Effector CD8-positive, alpha-beta T cell (primary cell): ENCODE measurements around the gene GNB3.

Source experiments
- DNase-seq: peaks from one replicate; lab custom pipeline; 2025; lab: John Stamatoyannopoulos, UW
- total RNA-seq, 4 experiments: gene quantifications; one replicate each; lab custom pipeline; 2026; lab: John Stamatoyannopoulos, UW

Gene GNB3
- 0 to 0.85 (median 0.45) reads per million in 4 experiments for total RNA-seq

DNA sequence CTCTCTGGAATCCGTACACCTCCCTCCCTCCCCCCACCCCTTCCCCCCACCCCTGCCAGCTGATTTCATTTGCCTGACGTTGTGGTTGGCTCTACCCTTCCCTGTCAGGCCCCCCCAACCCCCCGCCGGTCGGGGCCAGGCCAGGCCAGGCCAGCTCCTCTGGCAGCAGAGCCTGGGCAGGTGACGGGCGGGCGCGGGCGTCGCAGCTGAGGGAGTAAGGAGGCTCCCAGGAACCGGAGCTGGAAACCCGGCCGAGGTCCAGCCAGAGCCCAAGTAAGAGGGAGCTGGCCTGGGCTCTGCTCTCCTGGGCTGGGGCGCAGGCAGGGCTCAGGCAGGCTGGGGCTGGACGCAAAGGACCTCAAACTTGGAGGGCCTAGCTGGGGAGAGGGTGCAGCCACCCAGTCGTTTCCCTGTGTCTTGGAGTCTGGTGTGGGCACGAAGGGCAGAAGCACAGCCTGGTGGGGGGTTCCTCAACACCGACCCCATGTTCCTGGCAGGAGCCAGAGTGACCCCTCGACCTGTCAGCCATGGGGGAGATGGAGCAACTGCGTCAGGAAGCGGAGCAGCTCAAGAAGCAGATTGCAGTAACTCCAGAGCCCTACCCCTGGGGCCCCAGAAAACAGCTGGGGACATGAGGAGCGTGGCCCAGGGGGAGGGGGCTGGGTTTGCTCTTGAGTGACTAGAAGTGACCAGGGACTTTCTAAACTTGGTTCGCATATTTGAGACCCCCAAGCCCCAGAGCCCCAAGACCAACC lies at the start of gene GNB3:
TSS of gene GNB3 (plus strand) at position 165 of the 755 bp plus-strand sequence. CDS start at position 528, 363 bp downstream.
- no peak for DNase-seq

DNA sequence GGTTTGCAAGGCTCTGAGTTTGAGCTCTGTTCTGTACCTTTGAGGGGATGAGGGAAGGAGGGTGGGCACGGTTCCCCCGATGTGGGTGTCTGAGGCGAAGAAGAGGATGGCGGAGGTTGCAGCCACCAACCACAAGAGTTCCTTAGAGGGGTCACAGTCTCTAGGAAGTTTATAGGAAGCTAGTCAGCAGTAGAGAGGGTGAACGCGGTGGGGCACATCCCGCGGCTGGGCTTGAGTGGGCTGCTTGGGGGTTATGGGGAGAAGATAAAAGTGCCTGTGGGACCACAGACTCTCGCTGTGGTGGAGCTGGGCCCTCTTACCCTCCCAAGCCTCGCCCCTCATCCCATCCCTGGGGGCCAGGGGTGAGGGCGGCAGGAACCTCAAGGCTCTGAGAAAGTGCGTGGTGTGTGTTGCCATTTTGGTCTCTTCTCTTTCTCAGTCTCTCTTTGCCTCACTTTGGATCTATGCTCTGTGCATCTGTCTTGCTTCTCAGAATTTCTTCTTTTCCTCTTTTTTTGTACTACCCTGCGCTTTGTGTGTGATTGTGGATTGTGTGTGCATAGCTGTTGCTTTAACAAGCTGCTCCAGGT lies 48.7 kb upstream of the GNB3 start:
- no peak for DNase-seq

DNA sequence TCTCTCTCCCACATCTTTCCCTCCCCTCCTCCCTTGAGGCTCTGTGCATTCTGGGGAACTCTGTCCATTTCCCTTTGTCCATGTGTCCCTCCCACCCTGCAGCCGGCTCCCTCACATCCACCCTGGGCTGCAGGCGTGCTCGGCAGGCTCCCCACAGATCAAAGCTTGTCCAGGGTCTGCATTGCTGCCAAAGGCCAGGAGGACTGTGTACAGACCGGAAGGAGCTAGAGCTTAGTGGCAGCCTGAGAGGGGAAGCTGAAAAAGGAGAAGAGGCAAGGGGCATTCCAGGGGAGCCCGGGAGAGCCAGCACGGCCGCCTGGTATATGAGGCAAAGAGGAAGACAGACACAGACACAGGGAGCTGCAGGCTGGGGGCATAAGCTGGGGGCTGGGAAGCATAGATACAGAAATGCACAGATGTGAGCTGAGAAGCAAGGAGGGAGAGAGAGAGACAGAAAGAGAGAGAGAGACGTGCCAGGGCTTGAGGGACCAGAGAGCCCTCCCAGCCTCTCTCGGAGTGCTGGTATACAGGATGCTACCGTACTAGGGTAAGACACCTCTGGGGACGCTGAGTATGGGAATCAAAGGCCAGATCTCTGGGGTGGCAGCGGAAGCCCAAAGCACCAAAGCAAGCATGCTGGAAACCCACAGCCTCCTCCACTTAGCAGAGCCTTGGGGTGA lies 48.1 kb upstream of the GNB3 start:
- no peak for DNase-seq

DNA sequence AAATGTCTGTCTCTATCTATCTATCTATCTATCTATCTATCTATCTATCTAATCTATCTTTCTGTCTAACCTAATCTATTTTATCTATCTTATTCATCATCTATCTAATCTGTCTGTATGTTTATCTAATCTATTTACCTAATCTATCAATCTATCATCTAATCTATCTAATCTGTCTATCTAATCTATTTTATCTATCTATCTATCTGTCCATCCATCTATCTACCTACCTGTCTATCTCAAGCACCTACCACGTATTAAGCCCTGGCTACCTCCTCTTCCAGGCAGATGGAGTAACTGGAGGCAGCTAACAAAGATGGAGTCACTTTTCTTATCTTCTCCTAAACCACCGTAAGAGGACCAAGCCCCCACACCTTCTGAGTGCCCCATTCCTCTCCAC lies 45.6 kb upstream of the GNB3 start:
- no peak for DNase-seq

DNA sequence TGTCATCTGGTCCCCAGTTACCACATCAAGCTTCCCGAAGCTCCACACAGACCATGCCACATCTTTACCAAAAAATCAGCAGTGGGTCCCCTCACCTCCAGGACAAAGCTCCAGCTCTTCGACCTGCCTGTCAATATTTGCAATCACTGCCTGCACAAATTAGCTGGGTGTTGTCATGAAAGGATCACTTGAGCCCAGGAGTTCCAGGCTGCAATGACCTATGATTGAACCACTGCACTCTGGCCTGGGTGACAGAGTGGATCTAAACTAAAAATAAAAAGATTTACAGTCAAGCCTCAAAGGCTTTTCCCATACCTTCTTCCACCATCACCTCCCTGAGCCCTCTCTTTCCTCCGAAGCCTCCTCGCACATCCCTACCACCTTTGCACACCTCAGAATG lies 44.1 kb upstream of the GNB3 start:
- DNase-seq = no peak

DNA sequence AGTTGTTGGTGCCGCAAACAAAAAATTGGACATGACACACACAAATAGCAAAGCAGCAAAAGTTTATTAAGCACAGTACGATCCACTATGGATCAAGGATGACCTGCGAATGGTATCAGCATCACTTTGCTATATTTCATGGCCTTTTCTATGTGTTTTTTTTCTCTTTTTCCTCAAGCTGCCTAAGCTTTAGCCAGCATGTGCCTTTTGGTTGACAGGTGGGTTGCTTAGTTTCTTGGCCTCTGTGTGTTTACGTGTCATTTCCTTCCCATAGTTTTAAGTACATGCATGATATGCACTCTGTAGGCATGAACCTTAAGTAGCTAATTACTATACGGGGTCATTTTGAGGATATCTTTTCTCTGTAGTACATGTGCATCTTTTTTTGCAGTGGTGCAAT lies 41.6 kb upstream of the GNB3 start:
- DNase-seq = no peak

DNA sequence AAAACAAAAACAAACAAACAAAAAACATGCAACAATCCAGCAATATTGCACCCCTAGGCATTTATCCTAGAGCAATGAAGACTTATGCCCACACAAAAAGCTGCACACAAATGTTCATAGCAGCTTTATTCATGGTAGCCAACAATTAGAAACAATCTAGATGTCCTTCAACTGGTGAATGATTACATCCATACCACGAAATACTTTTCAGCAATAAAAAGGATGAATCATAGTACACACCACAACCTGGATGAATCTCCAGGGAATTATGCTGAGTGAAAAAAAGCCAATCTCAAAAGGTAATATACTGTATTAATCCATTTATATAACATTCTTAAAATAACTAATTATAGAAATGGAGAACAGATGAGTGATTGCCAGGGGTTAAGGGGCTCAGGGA lies 33.6 kb upstream of the GNB3 start:
- no peak for DNase-seq

DNA sequence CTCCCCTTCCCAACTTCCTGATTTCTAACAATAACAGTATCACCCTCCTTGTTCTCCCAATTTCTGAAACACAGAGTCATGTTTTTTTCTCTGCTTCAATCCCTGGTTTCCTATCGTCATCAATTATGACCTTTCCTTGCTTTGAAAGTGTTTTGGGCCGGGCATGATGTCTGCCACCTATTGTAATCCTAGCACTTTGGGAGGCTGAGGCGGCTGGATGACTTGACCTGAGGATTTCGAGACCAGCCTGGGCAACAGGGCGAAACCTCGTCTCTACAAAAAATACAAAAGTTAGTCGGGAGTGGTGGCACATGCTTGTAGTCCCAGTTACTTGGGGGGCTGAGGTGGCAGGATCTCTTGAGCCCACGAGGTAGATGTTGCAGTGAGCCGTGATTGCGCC lies 31.7 kb upstream of the GNB3 start:
- DNase-seq = no peak

DNA sequence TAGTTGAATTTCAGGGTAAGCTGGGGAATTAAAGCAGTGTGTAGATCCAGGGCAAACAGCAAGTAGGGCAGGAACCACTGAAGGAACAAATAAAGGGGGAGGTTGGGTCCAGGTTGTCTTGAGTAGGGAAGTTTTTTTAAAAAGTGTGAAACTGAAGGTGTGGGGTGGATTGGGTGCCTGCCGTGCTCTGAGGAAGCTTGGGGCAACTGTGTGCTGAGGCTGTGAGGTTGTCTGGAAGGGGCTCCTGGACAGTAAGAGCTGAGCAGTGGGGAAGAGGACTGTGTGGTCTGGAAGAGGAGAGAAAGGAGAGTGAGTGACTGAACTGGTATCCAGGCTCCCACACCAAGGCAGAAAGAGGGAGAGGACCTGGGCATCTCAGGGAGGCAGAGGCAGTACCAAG lies 30.0 kb upstream of the GNB3 start:
- no peak for DNase-seq

DNA sequence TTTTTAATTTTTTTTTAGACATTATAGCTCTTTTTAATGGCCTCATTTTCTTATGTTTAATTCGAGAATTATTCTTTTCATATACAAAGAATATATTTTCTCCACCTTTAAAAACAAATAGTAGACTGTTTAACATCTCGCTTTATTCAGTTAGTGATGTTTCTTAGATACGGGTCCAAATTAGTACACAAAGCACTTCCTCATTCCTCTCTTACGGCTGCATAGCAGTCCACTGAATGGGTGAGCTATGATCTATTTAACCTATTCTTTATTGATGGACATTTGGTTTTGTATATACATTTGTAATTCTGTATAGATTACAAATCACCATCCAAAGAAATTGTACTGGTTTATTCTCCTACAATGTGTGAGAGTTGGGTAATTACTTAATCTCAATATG lies 27.4 kb upstream of the GNB3 start:
- no peak for DNase-seq

DNA sequence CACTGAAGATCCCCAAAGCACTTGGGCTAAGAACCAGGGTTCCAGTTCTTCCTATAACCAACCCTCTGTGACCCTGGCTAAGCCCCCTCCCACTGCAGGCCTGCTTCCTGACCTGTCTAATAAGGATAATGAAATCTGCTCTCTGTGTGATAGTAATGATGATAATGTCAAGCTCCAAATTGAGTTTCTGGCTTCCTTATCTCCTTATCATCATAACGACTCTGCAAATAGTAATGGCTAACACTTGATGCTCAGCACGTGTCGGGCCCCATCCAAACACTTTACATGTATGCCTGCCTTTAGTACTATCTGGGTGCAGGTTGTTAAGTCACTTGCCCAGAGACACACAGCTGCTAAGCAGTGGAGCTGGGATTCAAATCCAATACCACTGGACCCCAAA lies 24.1 kb upstream of the GNB3 start:
- DNase-seq = no peak

DNA sequence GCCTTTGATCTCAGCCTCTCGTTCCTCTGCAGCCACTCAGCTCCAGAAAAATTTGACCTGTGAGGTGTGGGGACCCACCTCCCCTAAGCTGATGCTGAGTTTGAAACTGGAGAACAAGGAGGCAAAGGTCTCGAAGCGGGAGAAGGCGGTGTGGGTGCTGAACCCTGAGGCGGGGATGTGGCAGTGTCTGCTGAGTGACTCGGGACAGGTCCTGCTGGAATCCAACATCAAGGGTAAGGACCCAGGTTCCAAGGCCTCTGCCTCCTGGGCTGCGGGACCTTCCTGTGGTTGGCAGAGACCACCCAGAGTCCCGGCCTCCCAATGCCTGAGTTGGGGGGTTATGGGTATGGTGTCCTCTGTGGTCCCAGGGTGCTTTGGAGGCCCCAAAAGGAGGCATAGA lies 23.6 kb upstream of the GNB3 start:
- DNase-seq = no peak

DNA sequence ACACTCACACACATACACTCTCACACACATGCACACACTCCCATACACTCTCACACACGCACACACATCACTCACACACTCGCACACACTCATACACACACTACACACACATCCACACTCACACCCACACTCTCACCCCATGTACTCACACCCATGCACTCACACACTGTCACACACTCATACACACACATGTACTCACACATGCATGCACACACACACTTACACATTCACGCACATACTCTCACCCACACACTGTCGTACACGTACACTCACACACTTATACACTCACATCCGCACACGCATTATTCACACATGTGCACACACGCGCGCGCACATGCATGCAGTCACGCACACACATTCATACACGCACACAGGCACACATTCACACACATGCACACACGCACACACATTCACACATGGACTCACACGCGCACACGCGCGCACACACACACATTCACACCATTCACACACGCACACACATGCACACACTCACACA lies 23.0 kb upstream of the GNB3 start:
- DNase-seq = no peak

DNA sequence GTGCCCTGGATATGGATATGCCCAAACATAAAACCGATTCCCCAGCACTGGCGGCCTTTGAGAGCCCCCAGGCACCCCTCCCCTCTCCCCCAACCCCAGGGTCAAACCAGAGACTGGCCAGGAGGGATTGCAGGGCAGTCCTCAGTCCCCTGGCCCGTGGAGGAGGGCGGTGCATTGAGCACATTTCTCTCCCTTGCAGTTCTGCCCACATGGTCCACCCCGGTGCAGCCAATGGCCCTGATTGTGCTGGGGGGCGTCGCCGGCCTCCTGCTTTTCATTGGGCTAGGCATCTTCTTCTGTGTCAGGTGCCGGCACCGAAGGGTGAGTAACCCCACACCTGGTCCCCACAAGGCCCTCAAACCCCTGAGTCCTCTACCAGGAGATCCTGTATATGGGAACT lies 22.5 kb upstream of the GNB3 start:
- DNase-seq = no peak

DNA sequence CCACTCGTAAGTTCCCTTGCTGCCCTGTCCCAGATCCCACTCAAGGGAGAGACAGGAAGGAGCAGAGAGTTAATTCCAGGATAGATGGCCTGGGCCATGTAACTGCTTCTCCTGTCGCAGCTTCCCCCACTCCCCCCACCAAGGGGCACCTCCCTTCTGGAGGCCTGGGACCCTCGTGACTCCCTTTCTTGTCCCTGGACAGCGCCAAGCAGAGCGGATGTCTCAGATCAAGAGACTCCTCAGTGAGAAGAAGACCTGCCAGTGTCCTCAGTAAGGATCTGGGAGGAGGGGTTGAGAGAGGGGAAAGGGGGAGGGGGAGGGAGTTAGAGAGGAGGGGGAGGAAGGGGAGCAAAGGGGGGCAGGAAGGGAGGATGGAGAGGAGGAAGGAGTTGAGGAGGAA lies 22.1 kb upstream of the GNB3 start:
- no peak for DNase-seq

DNA sequence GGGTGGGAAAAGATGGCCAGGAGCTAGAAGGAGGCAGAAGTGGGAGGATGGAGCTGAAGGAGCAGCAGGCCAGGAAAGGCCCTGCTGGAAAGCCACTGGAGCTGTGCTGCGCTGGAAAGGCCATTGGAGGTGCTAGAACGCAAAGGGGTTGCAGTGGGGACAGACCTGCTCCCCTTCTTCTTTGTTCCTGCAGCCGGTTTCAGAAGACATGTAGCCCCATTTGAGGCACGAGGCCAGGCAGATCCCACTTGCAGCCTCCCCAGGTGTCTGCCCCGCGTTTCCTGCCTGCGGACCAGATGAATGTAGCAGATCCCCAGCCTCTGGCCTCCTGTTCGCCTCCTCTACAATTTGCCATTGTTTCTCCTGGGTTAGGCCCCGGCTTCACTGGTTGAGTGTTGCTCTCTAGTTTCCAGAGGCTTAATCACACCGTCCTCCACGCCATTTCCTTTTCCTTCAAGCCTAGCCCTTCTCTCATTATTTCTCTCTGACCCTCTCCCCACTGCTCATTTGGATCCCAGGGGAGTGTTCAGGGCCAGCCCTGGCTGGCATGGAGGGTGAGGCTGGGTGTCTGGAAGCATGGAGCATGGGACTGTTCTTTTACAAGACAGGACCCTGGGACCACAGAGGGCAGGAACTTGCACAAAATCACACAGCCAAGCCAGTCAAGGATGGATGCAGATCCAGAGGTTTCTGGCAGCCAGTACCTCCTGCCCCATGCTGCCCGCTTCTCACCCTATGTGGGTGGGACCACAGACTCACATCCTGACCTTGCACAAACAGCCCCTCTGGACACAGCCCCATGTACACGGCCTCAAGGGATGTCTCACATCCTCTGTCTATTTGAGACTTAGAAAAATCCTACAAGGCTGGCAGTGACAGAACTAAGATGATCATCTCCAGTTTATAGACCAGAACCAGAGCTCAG lies 21.4 kb upstream of the GNB3 start:
- DNase-seq = no peak

DNA sequence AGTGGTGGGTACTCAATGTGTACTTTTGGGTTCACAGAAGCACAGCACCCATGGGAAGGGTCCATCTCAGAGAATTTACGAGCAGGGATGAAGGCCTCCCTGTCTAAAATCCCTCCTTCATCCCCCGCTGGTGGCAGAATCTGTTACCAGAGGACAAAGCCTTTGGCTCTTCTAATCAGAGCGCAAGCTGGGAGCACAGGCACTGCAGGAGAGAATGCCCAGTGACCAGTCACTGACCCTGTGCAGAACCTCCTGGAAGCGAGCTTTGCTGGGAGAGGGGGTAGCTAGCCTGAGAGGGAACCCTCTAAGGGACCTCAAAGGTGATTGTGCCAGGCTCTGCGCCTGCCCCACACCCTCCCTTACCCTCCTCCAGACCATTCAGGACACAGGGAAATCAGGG lies 20.6 kb upstream of the GNB3 start:
- DNase-seq = no peak

DNA sequence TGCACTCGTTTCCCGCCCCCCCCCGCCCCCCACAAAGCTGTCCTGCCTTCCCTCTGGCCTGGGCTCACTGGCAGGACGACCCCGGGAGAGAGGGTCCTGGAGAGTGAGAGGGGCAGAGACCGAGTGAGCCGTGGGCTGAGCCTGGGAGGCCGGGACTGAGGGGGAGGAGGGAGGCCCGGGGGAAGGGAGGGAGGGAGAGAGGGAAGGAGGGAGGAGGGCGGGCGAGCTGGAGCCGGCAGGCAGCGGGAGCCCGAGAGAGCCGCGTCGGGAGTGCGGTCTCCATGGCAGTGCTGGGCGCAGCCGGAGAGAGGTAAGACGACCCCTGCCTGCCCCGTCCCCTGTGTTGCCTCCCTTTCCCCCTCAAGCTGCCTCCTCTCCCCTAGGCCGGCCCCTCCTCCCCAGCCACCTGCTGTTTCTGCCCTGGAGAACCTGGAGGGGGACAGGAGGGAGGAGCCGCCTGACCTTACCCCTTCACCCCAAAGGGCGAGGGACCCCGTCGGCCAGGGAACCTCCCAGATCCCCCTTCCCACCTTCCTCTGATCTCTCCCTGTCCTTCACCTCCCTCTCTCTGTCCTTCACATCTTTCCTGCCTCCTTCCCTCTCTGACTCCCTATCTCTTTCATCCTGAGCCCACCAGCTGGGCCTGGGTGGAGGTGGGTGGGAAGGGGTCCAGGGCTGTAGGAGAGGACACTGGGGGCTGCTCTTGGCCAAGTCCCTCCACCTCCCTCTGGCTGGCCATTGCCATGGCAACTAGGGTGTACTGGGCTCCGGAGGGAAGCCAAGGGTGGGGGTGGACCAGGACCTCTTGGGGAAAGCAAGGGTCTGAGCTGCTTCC lies 18.9 kb upstream of the GNB3 start, which contains the start of gene GPR162:
TSS of gene GPR162 (plus strand) at position 231 of the 835 bp plus-strand sequence. CDS start 2,078 bp downstream, outside the sequence.
- no peak for DNase-seq

DNA sequence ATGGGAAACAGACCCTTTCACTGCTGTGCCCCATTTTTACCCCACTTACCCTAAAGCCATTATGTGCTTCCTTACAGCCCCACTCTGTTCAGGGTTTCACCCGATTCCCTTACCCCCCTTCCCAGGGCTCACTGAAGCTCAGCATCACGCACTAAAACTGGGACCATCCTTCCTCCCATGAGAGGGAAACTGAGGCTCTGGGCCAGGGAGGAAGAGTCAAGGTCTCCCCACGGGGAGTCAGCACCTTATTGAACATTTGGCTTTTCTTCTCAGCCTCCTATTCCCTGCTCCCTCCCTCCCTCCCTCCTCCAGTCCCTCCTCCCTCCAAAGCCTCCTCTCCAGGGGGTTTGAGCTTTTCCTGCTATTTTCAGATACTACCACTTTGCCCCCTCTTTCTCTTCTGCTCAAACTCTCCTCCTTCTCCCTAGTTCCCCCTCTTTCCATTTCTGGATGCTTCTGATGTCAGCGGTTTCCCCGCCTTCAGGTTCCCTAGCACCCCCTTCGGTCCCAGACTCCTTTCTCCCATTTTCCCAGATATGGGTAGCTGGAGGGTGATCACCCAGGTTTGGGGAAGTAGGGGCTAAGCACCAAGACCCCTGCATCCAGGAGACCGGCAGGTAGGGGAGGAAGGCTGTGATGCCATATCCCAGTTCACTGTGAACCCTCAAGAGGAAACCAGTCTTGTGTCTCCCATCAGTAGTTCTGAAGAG lies 18.1 kb upstream of the GNB3 start:
- no peak for DNase-seq
